Karpas-422 (cell line): ENCODE results near the gene FBXL15. TPM values are rescaled to one million over a fixed set of nuclear protein-coding genes. Genes with fewer than 3 reads are reported as not detected.

Source experiments
- DNase-seq: peaks from one replicate; pipeline ENCODE4 v3.0.0-alpha.2; 2015
- H2AFZ ChIP-seq: fragments of 200-600 bp; sonication (generic); 2 replicates; pipeline ENCODE4 v1.6.1; 2014; ENCODE audit warnings: antibody characterized with exemption, low read length, mixed read lengths
- H3K27ac ChIP-seq: fragments of 200-600 bp; sonication (generic); 2 replicates; pipeline ENCODE4 v1.5.1; 2014; ENCODE audit warnings: mild to moderate bottlenecking, low read length, moderate library complexity
- H3K27me3 ChIP-seq: fragments of 200-600 bp; sonication (generic); 2 replicates; pipeline ENCODE4 v1.6.1; 2014; ENCODE audit warnings: low read length, mixed read lengths
- H3K36me3 ChIP-seq: fragments of 200-600 bp; sonication (generic); 2 replicates; pipeline ENCODE4 v1.6.1; 2014; ENCODE audit warnings: low read length, mixed read lengths; ENCODE audit not compliant: insufficient read depth
- H3K4me1 ChIP-seq: fragments of 200-600 bp; sonication (generic); 2 replicates; pipeline ENCODE4 v1.6.1; 2014; ENCODE audit warnings: mild to moderate bottlenecking, low read length, mixed read lengths
- H3K4me2 ChIP-seq: fragments of 200-600 bp; sonication (generic); 2 replicates; pipeline ENCODE4 v1.6.1; 2014; ENCODE audit warnings: low read length, low read depth, mild to moderate bottlenecking; ENCODE audit not compliant: poor library complexity, severe bottlenecking
- H3K4me3 ChIP-seq: fragments of 200-600 bp; sonication (generic); 2 replicates; pipeline ENCODE4 v1.5.1; 2014; ENCODE audit warnings: mild to moderate bottlenecking, antibody characterized with exemption, low read length, mixed read lengths
- H3K79me2 ChIP-seq: fragments of 200-600 bp; sonication (generic); 2 replicates; pipeline ENCODE4 v1.6.1; 2014; ENCODE audit warnings: mild to moderate bottlenecking, low read length, mixed read lengths
- H3K9ac ChIP-seq: fragments of 200-600 bp; sonication (generic); 2 replicates; pipeline ENCODE4 v1.6.0; 2014; ENCODE audit warnings: low read length
- H3K9me2 ChIP-seq: fragments of 200-600 bp; sonication (generic), shearing (Covaris generic); replicated peaks from 2 replicates; pipeline ENCODE4 v1.6.0; 2014; ENCODE audit warnings: mild to moderate bottlenecking, low read length, moderate library complexity; ENCODE audit not compliant: insufficient read depth
- H3K9me3 ChIP-seq: fragments of 300-700, 200-600 bp; sonication (generic); 2 replicates; pipeline ENCODE4 v1.6.1; 2014; ENCODE audit warnings: low read length, mixed read lengths
- H4K20me1 ChIP-seq: fragments of 200-600 bp; sonication (generic); 2 replicates; pipeline ENCODE4 v1.6.1; 2014; ENCODE audit warnings: mild to moderate bottlenecking, antibody characterized with exemption, low read length, low read depth; ENCODE audit not compliant: insufficient read depth
- total RNA-seq: library from RNA; depleted of rRNA; stranded (reverse); fragments of >200 nt; shearing (Covaris generic); gene quantifications from 2 replicates; pipeline ENCODE4 v1.2.3, GENCODE V29; 2014; ENCODE audit warnings: low replicate concordance; rRNA removed

FBXL15 gene
- 2.4 and 3.6 TPM in 2 replicates for total RNA-seq

GRCh38 chr10:102420714-102421506 is at the start of gene FBXL15:
Gene FBXL15 (plus strand): TSS chr10:102420836. CDS start chr10:102421130, 294 bp downstream.
- Histone ChIP-seq H3K9me3 (no peaks in the 10 kb centered on the region), H3K4me3 (peak within 1 kb of the TSS; percentile 78), H3K36me3 (no peaks in the 10 kb centered on the region), H3K79me2 (no peaks in the 10 kb centered on the region), H3K27ac (peak within 1 kb of the TSS; percentile 71), H3K4me2 (peak within 1 kb of the TSS; percentile 80), H3K27me3 (no peaks in the 10 kb centered on the region), H2AFZ (no peak within 1 kb of the TSS; the same call in 1 of the 2 replicates), H4K20me1 (no peaks in the 10 kb centered on the region), H3K4me1 (peaks cover 12% of the 10 kb centered on the region), H3K9ac (peak within 1 kb of the TSS; percentile 72), H3K9me2 (no peaks in the 10 kb centered on the region)
- peak; percentile 95 for DNase-seq

GRCh38 chr10:102371295-102371694 is 49.3 kb upstream of the FBXL15 start:
- no peak for DNase-seq

GRCh38 chr10:102375250-102375649 is 45.4 kb upstream of the FBXL15 start:
- H3K9me3 ChIP-seq, result no peaks in the 10 kb centered on the region
- no peak overlapping the region for H2AFZ ChIP-seq
- H3K9ac ChIP-seq, result no peak overlapping the region
- H3K79me2 ChIP-seq, result no peaks in the 10 kb centered on the region
- DNase-seq, result no peak
- H3K36me3 ChIP-seq, result peaks cover 5% of the 10 kb centered on the region; the same call in 1 of the 2 replicates
- H3K27ac ChIP-seq, result no peak overlapping the region
- H3K4me3 ChIP-seq, result no peak overlapping the region
- H3K27me3 ChIP-seq, result no peaks in the 10 kb centered on the region
- H3K4me2 ChIP-seq, result no peak overlapping the region
- no peaks in the 10 kb centered on the region for H3K4me1 ChIP-seq
- no peaks in the 10 kb centered on the region for H3K9me2 ChIP-seq
- H4K20me1 ChIP-seq, result no peaks in the 10 kb centered on the region

More at GRCh38 chr10:102371295-102371694, 49.3 kb upstream of the FBXL15 start:
- Histone ChIP-seq H3K27ac (no peak overlapping the region), H3K9me2 (no peaks in the 10 kb centered on the region), H3K27me3 (no peaks in the 10 kb centered on the region), H3K4me2 (no peak overlapping the region), H3K4me1 (no peaks in the 10 kb centered on the region), H3K9me3 (no peaks in the 10 kb centered on the region), H3K79me2 (no peaks in the 10 kb centered on the region), H3K4me3 (no peak overlapping the region), H4K20me1 (no peaks in the 10 kb centered on the region), H2AFZ (no peak overlapping the region), H3K9ac (no peak overlapping the region), H3K36me3 (peaks cover 5% of the 10 kb centered on the region; the same call in 1 of the 2 replicates)

- H3K9me2 ChIP-seq, result no peaks in the 10 kb centered on the region
- no peaks in the 10 kb centered on the region for H3K27me3 ChIP-seq
Measured at GRCh38 chr10:102375867-102376266, 44.8 kb upstream of the FBXL15 start.

GRCh38 chr10:102376901-102377300 is 43.7 kb upstream of the FBXL15 start:
- H3K4me2 ChIP-seq, result no peak overlapping the region
- H3K9me2 ChIP-seq, result no peaks in the 10 kb centered on the region
- H3K4me1 ChIP-seq, result no peaks in the 10 kb centered on the region
- H3K79me2 ChIP-seq, result no peaks in the 10 kb centered on the region
- H3K36me3 ChIP-seq, result no peaks in the 10 kb centered on the region
- H3K9me3 ChIP-seq, result no peaks in the 10 kb centered on the region
- H2AFZ ChIP-seq, result no peak overlapping the region
- H3K27ac ChIP-seq, result no peak overlapping the region
- H3K27me3 ChIP-seq, result no peaks in the 10 kb centered on the region
- DNase-seq, result no peak
- H3K4me3 ChIP-seq, result no peak overlapping the region
- H4K20me1 ChIP-seq, result no peaks in the 10 kb centered on the region
- H3K9ac ChIP-seq, result no peak overlapping the region

More at GRCh38 chr10:102375867-102376266, 44.8 kb upstream of the FBXL15 start:
- Histone ChIP-seq H3K79me2 (no peaks in the 10 kb centered on the region), H4K20me1 (no peaks in the 10 kb centered on the region), H3K36me3 (peaks cover 5% of the 10 kb centered on the region; the same call in 1 of the 2 replicates), H3K4me1 (no peaks in the 10 kb centered on the region), H3K4me2 (no peak overlapping the region), H3K27ac (no peak overlapping the region), H3K4me3 (no peak overlapping the region), H2AFZ (no peak overlapping the region), H3K9me3 (no peaks in the 10 kb centered on the region), H3K9ac (no peak overlapping the region)
- DNase-seq, result no peak

GRCh38 chr10:102379383-102379782 is 41.3 kb upstream of the FBXL15 start:
- H3K9me3 ChIP-seq, result no peaks in the 10 kb centered on the region
- no peak overlapping the region for H2AFZ ChIP-seq
- H3K4me2 ChIP-seq, result no peak overlapping the region
- no peaks in the 10 kb centered on the region for H3K4me1 ChIP-seq
- no peaks in the 10 kb centered on the region for H3K36me3 ChIP-seq
- DNase-seq, result no peak
- no peaks in the 10 kb centered on the region for H3K79me2 ChIP-seq
- H3K27me3 ChIP-seq, result no peaks in the 10 kb centered on the region
- H3K27ac ChIP-seq, result no peak overlapping the region
- H3K9me2 ChIP-seq, result no peaks in the 10 kb centered on the region
- H4K20me1 ChIP-seq, result no peaks in the 10 kb centered on the region
- no peak overlapping the region for H3K9ac ChIP-seq
- H3K4me3 ChIP-seq, result no peak overlapping the region

- Histone ChIP-seq H3K36me3 (no peaks in the 10 kb centered on the region), H3K4me1 (no peaks in the 10 kb centered on the region), H3K4me2 (no peak overlapping the region), H3K27ac (no peak overlapping the region), H4K20me1 (no peaks in the 10 kb centered on the region), H2AFZ (no peak overlapping the region), H3K4me3 (no peak overlapping the region), H3K9me3 (no peaks in the 10 kb centered on the region), H3K27me3 (no peaks in the 10 kb centered on the region), H3K9me2 (no peaks in the 10 kb centered on the region), H3K79me2 (no peaks in the 10 kb centered on the region), H3K9ac (no peak overlapping the region)
- no peak for DNase-seq
Measured at GRCh38 chr10:102381983-102382382, 38.7 kb upstream of the FBXL15 start.

GRCh38 chr10:102382871-102383270 is 37.8 kb upstream of the FBXL15 start:
- H3K36me3 ChIP-seq, result no peaks in the 10 kb centered on the region
- no peak for DNase-seq
- H4K20me1 ChIP-seq, result no peaks in the 10 kb centered on the region
- H3K9ac ChIP-seq, result no peak overlapping the region
- no peak overlapping the region for H2AFZ ChIP-seq
- no peaks in the 10 kb centered on the region for H3K4me1 ChIP-seq
- no peaks in the 10 kb centered on the region for H3K27me3 ChIP-seq
- H3K27ac ChIP-seq, result no peak overlapping the region
- no peak overlapping the region for H3K4me2 ChIP-seq
- H3K4me3 ChIP-seq, result no peak overlapping the region
- no peaks in the 10 kb centered on the region for H3K9me3 ChIP-seq
- no peaks in the 10 kb centered on the region for H3K79me2 ChIP-seq
- H3K9me2 ChIP-seq, result no peaks in the 10 kb centered on the region
